Activated T-cell treated with anti-CD3 and anti-CD28 coated beads for 24 hours (primary cell): ENCODE results near the gene OR7C1.
"Not testable (repeated sequence)": the region's sequence is repeated elsewhere in the genome, so short reads cannot be mapped to it uniquely, and the experiment has no call there.

Experiments
- DNase-seq: peaks from one replicate; pipeline ENCODE4 v3.0.0-alpha.2; 2020; ENCODE audit warnings: low read depth

The OR7C1 gene

DNA sequence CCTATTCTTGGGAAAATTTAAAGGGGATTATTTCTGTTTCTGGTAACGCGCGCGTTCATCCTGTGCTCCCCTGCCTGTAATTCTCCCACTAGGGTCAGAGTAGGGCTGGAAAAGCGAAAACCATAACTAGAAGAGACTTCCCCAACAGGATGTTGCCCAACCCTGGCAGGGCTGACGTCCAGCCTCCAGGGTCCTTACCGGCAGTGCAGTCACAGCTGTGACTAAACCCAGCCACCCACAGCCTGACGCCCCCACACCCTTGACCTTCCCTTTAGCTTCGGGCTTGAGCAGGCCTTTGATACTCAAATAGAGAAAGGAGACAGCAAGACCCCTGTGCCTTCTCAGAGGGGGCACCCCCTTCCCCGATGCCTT, 50.3 kb downstream of the OR7C1 start:
- not testable (repeated sequence) for DNase-seq

GRCh38 chr19:14783410-14783998, 51.5 kb downstream of the OR7C1 start:
- DNase-seq, result not testable (repeated sequence)

DNA sequence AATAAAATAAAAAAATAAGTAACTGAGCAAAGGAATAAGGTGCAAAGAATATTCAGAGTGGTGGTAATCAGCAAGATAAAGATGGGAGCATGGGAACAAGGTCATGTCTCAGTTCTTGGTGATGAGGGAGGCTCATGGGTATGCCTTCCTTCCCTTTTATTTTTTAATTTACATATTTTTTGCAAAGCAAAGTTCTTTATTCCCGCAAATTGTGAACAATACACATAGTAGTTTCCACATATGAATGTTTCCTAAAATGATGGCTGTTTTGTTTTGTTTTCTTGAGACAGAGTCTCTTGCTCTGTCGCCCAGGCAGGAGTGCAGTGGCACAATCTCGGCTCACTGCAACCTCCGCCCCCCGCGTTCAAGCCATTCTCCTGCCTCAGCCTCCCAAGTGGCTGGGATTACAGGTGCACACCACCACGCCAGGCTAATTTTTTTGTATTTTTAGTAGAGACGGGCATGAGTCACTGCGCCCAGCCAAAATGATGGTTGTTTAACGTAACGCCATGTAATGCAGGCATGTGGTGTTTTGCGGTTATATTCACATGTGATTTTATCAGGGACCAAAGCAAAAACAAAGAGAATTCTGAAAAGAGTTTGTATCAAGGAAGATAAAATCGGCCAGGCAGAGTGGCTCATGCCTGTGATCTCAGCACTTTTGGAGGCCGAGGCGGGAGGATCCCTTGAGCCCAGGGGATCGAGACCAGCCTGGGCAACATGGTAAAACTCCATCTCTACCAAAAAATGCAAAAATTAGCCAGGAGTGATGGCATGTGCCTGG, 52.2 kb downstream of the OR7C1 start:
- DNase-seq, result no peak

DNA sequence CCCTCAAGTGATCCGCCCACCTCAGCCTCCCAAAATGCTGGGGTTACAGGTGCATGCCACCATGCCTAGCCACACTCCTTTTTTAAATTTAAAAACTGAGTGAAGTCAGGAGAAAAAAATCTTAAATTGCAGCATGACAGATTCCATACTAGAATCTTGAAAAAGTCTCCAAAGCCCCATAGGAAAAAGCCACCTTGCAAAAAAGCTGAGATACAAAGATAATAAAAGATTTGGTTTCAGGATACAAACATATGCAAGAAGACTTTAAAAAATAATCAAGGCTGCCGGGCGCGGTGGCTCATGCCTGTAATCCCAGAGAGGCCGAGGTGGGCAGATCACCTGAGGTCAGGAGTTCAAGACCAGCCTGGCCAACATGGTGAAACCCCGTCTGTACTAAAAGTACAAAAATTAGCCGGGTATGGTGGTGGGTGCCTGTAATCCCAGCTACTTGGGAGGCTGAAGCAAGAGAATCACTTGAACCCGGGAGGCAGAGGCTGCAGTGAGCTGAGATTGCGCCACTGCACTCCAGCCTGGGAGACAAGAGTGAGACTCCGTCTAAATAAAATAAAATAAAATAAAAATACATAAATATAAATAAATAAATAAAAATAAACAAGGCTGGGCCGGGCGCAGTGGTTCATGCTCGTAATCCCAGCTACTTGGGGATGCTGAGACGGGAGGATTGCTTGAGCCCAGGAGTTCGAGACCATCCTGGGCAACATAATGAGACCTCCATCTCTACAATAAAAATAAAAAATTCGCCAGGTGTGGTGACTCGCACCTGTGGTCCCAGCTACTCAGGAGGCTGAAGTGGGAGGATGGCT, 53.1 kb downstream of the OR7C1 start:
- DNase-seq, result not testable (repeated sequence)

- not testable (repeated sequence) for DNase-seq
Observed at GRCh38 chr19:14780622-14781225, 54.3 kb downstream of the OR7C1 start.

DNA sequence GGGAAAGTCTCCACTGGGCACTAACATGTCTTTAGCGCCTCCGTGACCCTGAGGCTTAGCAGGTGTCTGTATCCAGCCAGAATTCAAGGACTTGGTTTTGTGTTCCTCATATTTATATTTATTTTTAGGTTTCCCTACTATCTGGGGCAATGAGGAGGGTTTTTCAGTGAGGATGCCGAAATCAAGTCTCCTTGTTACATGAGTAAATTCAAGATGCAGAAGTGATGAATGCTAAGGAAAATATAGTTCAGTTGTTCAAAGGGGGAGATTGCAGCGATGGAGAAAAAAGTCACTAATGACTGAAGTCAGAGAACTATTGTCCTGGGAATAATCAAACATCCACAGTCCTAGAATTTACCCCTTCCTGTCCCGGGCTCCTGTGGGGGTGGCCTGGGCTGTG, 55.8 kb downstream of the OR7C1 start:
- DNase-seq, result no peak

GRCh38 chr19:14778110-14778845, 56.7 kb downstream of the OR7C1 start, which contains the start of gene ADGRE2:
Gene ADGRE2 (minus strand): TSS chr19:14778560. CDS start chr19:14776756, 1,804 bp downstream.
- DNase-seq, result not testable (repeated sequence)

DNA sequence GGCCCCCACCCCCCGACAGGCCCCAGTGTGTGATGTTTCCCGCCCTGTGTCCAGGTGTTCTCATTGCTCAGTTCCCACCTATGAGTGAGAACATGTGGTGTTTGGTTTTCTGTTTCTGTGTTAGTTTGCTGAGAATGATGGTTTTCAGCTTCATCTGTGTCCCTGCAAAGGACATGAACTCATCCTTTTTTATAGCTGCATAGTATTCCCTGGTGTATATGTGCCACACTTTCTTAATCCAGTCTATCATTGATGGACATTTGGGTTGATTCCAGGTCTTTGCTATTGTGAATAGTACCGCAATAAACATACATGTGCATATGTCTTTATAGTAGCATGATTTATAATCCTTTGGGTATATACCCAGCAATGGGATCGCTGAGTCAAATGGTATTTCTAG, 57.3 kb downstream of the OR7C1 start:
- DNase-seq, result not testable (repeated sequence)

DNA sequence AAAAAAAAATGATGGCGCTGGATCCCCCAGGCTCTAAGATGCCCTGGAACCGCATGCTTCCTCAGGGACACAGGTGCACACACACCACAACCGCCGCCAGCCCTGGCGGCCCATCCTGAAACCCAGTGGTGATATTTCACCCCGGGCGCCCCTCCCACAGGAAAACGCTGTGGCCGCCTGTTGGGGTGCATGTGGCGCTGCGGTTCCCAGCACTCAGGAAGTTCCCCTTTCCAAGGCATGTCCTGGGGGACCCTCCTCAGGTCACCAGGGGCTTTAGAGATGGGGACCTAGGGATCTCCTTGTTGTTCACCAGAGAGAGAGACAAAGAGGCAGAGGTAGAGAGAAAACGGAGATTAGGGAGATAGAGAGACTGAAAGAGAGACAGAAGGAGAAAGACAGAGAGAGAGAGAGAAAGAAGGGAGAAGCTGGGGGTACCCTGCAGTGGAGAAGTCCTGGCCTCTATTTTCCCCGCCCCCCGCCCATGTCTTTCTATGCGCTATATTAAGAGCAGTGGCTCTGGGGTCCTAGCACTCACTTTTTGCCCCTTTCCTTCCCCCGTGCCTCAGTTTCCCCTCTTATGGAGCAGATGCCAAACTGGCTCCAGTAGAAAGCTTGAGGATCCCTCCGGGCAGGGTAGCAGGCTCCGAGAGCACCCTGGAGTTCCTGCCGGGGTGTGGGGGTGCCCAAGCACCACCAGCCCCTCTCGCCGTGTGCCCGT, 59.0 kb downstream of the OR7C1 start:
- DNase-seq, result no peak

DNA sequence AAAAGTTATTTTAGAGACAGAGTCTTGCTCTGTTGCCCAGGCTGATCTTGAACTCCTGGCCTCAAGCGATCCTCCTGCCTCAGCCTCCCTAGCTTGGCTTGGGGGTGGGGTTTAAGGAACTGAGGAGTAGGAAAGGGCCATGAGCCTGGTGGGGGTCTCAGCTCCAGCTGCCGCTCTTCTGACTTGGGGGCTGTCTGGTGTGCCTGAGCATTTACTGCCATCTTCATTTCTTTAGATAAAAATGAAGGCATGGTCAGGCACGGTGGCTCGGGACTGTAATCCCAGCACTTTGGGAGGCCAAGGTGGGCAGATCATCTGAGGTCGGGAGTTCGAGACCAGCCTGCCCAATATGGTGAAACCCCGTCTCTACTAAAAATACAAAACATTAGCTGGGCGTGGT, 59.7 kb downstream of the OR7C1 start:
- not testable (repeated sequence) for DNase-seq

- DNase-seq, result no peak
Observed at GRCh38 chr19:14774373-14774772, 60.6 kb downstream of the OR7C1 start.

DNA sequence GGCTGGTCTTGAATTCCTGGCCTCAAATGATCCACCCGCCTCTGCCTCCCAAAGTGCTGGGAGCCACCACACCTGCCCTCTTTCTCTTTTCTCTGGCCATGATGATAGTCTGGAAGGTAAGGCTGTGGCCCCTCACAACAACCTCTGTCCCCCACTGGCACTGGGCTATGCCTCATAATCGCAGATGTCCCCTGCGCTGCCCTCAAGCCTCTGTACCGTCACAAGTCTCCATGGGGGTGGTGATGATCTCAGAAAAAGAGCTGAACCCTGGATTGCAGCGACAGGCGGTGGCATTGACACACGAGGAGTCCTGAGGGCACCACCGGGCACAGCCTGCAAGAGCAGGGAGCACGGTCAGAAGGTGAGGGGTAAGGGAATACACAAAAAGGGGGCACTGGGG, 61.3 kb downstream of the OR7C1 start:
- not testable (repeated sequence) for DNase-seq

DNA sequence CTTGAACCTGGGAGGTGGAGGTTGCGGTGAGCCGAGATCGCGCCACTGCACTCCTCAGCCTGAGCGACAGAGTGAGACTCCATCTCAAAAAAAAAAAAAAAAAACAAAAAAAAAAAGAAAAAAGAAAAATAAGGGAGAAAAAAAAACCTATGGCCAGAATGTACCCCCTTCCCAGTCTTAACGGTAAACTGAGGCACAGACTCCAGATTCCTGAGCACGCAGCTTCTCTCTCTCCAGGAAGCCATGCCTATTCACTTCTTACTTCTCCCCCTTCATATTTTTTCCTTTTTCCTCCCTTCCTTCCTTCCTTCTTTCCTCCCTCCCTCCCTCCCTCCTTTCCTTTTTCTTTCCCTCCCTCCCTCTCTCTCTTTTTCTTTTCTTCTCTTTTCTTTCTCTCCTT, 62.0 kb downstream of the OR7C1 start:
- no peak for DNase-seq

DNA sequence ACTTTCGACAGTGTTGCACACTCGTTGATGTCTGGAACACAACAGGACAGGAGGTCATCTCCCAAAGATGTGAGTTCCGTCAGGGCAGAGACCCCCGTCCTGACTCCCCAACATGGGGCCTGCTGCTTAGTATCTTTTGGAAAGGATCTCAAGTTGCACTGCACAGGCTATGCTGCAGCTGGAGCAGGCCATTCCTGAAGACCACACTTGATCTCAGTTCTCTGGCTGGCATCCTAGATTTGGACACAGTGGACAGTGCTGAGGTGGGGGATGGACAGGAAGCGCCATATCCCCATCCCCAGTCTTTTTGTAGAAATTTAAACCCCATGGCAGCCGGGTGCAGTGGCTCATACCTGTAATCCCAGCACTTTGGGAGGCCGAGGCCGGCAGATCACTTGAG, 62.5 kb downstream of the OR7C1 start:
- DNase-seq, result no peak

- no peak for DNase-seq
Observed at GRCh38 chr19:14770944-14771839, 63.8 kb downstream of the OR7C1 start.

- no peak for DNase-seq
Observed at GRCh38 chr19:14770136-14770535, 64.8 kb downstream of the OR7C1 start.

DNA sequence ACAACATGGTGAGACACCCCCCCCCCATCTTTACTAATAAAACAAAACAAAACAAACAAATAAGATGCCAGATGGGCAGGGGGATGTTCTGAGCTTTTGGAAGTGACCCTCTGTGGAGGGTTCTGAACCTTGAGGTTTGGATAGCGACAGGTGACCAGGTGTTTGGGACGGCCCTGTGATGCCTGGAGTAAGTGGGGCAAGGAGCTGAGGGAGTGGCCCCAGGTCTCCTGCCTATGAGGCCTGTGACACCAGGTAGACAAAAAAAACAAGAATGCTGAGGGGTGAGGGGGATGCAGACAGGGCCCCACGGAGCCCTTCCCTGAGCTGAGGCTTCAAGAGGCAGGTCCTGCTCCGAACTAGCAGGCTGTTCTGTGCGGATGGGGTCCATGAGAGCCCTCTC, 65.8 kb downstream of the OR7C1 start:
- DNase-seq, result no peak

DNA sequence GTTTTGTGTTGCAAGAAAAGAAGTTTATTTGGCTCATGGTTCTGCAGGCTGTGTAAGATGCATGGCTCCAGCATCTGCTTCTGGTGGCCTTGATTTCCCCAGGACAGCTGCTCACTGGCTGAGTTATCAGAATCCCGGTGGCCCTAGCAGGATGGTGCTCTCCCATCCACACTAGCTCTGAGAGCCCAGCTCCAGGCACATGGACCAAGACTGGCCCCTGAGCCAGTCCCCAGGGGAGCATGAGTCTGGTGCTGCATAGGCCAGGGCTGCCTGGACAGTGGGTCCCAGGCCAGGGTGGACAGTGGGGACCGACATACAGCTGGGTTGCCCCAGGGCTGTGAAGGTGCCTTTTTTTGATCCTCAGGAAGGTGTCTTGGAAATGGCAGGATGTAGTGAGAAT, 67.0 kb downstream of the OR7C1 start:
- DNase-seq, result no peak

DNA sequence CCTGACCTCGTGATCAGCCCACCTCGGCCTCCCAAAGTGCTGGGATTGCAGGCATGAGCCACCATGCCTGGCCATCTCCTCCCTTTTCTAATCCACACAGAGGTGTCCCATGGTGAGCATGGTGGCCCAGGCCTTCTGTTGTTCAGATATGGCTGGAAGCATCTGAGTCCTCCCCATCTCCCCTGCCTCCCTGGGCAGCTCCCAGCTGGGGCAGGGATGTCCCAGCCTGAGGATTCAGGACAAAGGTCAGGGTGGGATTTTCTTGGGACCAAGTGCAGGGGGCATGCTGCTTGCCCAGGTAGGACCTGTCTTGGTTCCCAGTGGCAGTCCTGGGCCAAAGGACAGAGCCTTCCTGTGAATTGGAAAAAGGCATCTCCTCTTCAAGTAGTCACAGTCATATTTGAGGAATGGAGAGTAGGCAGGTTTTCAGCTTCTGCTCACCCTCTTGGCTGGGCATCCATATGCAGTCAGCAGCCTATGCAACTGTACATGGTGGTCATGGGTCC, 67.5 kb downstream of the OR7C1 start:
- DNase-seq, result no peak

GRCh38 chr19:14765841-14766240, 69.1 kb downstream of the OR7C1 start:
- DNase-seq, result not testable (repeated sequence)
